Hindlimb muscle (tissue), 1 donor: Measurements from ENCODE around the gene AZU1. TPM values are rescaled to one million over a fixed set of nuclear protein-coding genes. Genes with fewer than 3 reads are reported as not detected.
"Not testable (repeated sequence)": the region's sequence is repeated elsewhere in the genome, so short reads cannot be mapped to it uniquely, and the experiment has no call there.

Source experiments
- DNase-seq: peaks from one replicate; pipeline ENCODE4 v3.0.0-alpha.2; 2013
- polyA plus RNA-seq: library from polyadenylated mRNA; unstranded; fragments of 120-200 nt; gene quantifications from one replicate; pipeline ENCODE4 v1.2.1, GENCODE V29; 2013; ENCODE audit not compliant: insufficient read length

The AZU1 gene
- polyA plus RNA-seq, 1 donor, result 3.2 TPM

GRCh38 chr19:873561-874041, 46.0 kb downstream of the AZU1 start:
- no peak for DNase-seq

DNA sequence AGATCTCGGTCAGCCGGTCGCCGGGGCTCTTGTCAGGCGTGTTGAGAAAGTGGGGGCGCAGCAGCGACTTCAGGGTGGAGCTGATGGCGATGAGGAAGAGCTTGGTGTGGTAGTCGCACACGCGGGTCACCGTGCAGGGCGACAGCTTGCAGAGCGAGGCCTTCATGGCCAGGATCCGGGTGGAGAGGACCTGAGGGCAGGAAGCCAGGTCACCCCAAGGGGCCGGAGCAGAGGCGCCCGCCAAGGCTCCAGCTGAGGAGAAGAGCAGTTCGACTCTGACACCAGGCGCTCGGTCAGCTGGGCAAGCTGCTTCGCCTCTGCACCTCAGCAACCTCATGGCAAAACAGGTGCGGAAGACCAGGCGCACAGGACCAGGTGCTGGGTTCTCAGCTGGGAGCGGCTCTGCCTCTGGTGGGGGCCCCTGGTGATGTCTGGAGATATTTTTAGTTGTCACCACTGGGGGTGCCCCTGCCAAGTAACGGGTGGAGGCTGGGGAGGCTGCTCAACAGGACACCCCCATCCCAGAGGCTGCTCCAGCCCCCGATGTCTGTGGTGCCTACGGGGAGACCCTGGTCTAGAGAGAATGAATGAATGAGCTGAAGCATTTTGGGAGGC, 47.7 kb downstream of the AZU1 start:
- no peak for DNase-seq

DNA sequence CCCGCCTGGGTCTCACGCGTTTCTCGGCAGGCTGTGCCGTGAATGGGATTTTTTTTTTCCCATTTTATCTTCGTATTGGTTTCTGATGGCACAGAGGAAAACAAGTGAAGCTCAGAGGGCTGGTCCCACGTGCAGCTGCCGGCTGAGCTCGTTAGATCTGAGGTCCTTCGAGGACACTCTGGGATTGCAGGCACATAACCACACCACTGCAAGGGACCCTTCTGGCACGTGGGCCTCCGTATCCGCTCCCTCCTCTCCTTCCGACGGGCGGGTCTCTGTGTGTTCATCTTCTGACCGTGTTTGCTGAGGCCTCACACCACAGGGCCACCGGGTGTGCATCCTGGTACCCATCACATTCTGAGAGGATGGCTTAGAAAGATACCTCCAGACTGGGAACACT, 48.5 kb downstream of the AZU1 start:
- no peak for DNase-seq

- no peak for DNase-seq
Measured at GRCh38 chr19:876780-877314, 49.2 kb downstream of the AZU1 start.

- DNase-seq, result not testable (repeated sequence)
Measured at GRCh38 chr19:877992-878660, 50.5 kb downstream of the AZU1 start.

DNA sequence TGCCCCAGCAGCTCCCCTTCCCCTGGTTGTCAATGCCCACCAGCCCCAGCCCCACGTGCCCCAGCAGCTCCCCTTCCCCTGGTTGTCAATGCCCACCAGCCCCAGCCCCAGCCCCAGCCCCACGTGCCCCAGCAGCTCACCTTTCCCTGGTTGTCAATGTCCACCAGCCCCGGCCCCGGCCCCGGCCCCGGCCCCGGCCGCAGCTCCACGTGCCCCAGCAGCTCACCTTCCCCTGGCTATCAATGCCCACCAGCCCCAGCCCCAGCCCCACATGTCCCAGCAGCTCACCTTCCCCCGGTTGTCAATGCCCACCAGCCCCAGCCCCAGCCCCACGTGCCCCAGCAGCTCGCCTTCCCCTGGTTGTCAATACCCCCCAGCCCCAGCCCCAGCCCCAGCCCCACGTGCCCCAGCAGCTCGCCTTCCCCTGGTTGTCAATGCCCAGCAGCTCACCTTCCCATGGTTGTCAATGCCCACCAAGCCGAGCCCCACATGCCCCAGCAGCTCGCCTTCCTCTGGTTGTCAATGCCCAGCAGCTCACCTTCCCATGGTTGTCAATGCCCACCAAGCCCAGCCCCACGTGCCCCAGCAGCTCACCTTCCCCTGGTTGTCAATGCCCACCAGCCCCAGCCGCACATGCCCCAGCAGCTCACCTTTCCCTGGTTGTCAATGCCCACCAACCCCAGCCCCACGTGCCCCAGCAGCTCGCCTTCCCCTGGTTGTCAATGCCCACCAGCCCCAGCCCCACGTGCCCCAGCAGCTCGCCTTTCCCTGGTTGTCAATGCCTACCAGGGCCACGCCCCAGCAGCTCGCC, 51.3 kb downstream of the AZU1 start:
- DNase-seq, result not testable (repeated sequence)

DNA sequence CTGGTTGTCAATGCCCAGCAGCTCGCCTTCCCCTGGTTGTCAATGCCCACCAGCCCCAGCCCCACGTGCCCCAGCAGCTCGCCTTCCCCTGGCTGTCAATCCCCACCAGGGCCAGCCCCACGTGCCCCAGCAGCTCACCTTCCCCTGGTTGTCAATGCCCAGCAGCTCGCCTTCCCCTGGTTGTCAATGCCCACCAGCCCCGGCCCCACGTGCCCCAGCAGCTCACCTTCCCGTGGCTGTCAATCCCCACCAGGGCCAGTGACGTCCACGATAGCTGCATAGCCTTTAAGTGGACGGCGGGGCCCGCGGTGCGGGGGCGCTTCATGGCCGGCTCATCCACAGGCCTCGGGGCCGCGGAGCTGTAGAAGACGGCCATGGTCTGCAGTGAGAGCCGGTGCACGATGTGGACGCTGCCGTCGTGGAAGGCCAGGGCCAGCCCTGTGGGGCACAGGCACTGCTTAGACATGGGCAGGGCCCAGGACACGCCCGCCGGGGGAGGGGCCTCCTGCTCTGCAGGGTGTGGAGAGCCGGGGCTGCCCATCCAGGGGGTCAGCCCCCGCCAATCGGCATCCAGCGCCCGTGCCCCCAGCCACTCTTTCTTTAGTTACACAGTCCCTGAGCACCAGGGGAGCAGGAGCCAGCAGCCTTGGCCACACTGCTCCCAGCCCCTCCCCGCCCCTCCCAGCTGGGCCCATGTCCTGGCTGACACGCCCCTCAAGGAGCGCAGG, 52.2 kb downstream of the AZU1 start:
- DNase-seq, result no peak

Other genes starting within 250 kb of the AZU1 start
- gene HCN2, start 238.0 kb upstream of the AZU1 start, polyA plus RNA-seq, result 0.09 TPM
- 36.0 TPM for gene POLRMT, start 194.3 kb upstream of the AZU1 start, polyA plus RNA-seq
- gene FGF22, start 188.0 kb upstream of the AZU1 start, polyA plus RNA-seq, result 0.28 TPM
- 32.3 TPM for gene RNF126, start 164.6 kb upstream of the AZU1 start, polyA plus RNA-seq
- 17.9 TPM for gene FSTL3, start 151.4 kb upstream of the AZU1 start, polyA plus RNA-seq
- gene PRSS57, start 132.4 kb upstream of the AZU1 start, polyA plus RNA-seq, result 0.32 TPM
- gene PALM, start 118.9 kb upstream of the AZU1 start, polyA plus RNA-seq, result 47.0 TPM
- gene MISP, start 76.7 kb upstream of the AZU1 start, polyA plus RNA-seq, result 0.21 TPM
- gene PTBP1, start 30.4 kb upstream of the AZU1 start, polyA plus RNA-seq, result 127 TPM
- not detected for gene PLPPR3, start 5.9 kb upstream of the AZU1 start, polyA plus RNA-seq
- 6.1 TPM for gene PRTN3, start 13.2 kb downstream of the AZU1 start, polyA plus RNA-seq
- gene ELANE, start 24.5 kb downstream of the AZU1 start, polyA plus RNA-seq, result 0.89 TPM
- 4.1 TPM for gene CFD, start 31.8 kb downstream of the AZU1 start, polyA plus RNA-seq
- gene MED16, start 65.3 kb downstream of the AZU1 start, polyA plus RNA-seq, result 49.8 TPM
- not detected for gene RNU6-9, start 65.6 kb downstream of the AZU1 start, polyA plus RNA-seq
- 28.6 TPM for gene R3HDM4, start 85.4 kb downstream of the AZU1 start, polyA plus RNA-seq
- gene KISS1R, start 89.5 kb downstream of the AZU1 start, polyA plus RNA-seq, result not detected
- gene ARID3A, start 98.2 kb downstream of the AZU1 start, polyA plus RNA-seq, result 17.3 TPM
- 39.3 TPM for gene WDR18, start 156.5 kb downstream of the AZU1 start, polyA plus RNA-seq
- gene GRIN3B, start 172.6 kb downstream of the AZU1 start, polyA plus RNA-seq, result 0.22 TPM
- gene TMEM259, start 193.3 kb downstream of the AZU1 start, polyA plus RNA-seq, result 94.8 TPM
- not detected for gene RNU6-2, start 193.7 kb downstream of the AZU1 start, polyA plus RNA-seq
- 58.2 TPM for gene CNN2, start 198.8 kb downstream of the AZU1 start, polyA plus RNA-seq
- gene ABCA7, start 212.3 kb downstream of the AZU1 start, polyA plus RNA-seq, result 27.8 TPM
- 9.8 TPM for gene ARHGAP45, start 239.3 kb downstream of the AZU1 start, polyA plus RNA-seq